GM12873 (cell line): ENCODE results near the gene YJEFN3.

Source experiments
- CTCF ChIP-seq: IDR thresholded peaks from 2 replicates; pipeline ENCODE4 v1.5.1; 2012; ENCODE audit warnings: low read depth, mild to moderate bottlenecking, moderate library complexity, low read length, control low read depth; ENCODE audit not compliant: insufficient read depth; ENCODE audit errors: missing control alignments

Gene YJEFN3

GRCh38 chr19:19508217-19508616 is 20.5 kb upstream of the YJEFN3 start:
- TF ChIP-seq CTCF, result no peak

GRCh38 chr19:19510432-19510831 is 18.3 kb upstream of the YJEFN3 start:
- no peak for TF ChIP-seq CTCF

GRCh38 chr19:19513682-19514081 is 15.0 kb upstream of the YJEFN3 start:
- TF ChIP-seq CTCF, result no peak

DNA sequence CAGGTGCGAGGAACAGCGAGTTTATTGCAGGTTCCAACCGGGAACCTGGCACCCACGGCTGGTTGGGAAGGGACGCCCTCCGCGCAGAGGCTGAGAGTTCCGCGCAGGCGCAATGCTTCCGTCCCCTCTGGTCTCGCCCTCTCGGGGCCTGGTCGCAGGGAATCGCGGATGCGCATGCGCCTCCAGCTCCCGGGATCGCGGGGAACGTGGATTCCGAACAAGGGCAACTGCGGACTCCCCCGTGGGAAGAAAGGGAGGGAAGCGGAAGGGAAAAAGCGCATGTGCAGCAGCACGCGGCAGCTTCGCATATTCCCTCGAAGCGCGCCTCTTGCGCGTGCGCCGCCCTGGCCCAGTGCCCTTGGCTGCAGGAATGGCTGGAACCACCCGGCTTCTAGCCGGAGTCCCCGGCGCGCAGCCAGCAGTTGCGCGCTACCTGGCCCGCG is 14.5 kb upstream of the YJEFN3 start:
- no peak for TF ChIP-seq CTCF

DNA sequence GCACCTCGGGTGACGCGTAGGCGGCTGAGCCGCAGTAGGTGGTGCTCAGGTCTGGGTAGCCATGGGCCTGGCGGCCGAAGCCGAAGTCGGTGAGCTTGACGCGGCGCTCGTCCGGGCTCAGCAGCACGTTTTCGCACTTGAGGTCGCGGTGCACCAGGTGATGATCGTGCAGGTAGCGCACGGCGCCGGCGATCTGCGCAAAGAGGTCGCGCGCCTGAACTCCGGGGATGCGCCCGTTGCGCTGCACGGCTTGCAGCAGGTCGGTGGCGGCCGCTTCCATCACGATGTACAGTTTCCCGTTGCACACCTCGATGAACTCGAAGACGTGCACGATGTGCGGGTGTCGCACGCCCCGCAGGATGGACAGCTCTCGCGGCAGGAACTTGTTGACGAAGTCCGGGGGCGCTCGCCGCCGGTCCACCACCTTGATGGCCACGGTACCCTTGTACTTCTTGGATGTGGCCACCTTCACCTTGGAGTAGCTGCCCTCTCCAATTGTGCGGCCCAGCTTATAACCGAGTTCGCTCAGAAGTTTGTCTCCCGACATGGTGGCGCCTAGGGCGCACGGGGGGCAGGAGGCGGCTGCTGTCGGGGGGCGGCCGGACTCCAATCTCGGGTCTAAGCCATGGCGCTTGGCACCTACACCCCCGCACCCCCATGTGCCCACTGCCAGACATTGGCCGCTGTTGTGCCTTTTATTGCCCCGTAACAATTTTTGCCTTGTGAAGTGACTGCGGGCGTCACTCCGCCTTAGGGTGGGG is 13.7 kb upstream of the YJEFN3 start, which contains the start of gene TSSK6:
TSSK6 (minus strand) TSS at position 668 of the 761 bp plus-strand sequence; CDS start at position 547, 121 bp downstream.
- TF ChIP-seq CTCF, result no peak

DNA sequence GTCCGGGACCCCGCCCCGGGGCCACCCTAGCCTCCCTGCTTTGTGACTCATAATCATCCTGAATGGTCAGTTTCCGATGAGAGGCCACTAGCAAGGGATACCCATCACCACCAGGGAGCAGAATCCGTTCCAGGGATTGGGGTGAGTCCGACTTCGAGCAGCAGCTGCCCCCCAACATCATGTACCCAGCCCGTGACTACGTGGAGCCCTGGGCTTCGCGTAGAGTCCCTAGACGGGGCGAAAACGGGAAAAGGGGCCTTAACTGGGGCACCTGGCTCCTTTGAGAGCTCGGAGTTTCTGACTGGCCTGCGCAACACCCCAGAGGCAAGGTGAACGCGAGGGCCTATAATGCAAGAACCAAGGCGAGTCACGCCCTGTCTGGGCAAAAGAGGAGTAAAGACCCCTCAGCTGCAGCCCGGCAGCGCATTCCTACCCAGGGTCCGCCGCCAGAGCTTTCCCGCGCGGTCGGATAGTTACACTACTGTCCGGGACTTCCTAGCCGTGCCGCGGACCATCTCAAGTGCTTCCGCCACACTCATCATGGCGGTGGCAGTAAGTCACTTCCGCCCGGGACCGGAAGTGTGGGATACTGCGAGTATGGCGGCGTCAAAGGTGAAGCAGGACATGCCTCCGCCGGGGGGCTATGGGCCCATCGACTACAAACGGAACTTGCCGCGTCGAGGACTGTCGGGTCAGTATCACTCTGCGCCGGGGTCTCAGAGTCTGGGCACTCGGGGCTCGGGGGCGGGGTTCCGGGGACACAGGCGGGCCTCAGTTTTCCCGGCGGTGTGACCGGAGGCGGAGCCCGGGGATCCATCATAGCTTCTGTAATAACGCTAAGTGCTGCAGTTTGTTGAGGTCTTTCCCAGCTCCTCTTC is 12.8 kb upstream of the YJEFN3 start, which contains the start of gene NDUFA13:
NDUFA13 (plus strand) TSS at position 584 of the 878 bp plus-strand sequence; CDS start at position 598, 14 bp downstream.
- no peak for TF ChIP-seq CTCF

DNA sequence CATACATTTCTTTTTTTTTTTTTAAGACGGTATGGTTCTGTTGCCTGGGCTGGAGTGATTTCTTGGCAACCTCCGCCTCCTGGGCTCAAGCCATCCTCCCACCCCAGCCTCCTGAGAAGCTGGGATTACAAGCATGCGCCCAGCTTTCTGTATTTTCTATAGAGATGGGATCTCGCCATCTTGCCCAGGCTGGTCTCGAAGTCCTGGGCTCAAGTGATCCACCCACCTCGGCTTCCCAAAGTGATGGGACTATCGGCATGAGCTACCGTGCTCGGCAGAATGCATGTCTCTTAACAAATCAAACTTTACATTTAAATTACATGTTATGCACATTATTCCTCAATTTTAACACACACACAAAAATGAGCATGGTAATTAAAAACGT is 11.5 kb upstream of the YJEFN3 start:
- TF ChIP-seq CTCF, result no peak
